ENCODE data around the gene TBC1D13.
A peak's percentile ranks its signal among the peaks of the same experiment; 100 is the strongest.

Gene TBC1D13

GRCh38 chr9:128818099-128818838, 31.2 kb downstream of the TBC1D13 start, which contains the start of gene ENDOG:
Gene ENDOG, plus strand, starts transcription at chr9:128818500. Its CDS starts 185 bp downstream, at chr9:128818685.
- H3F3A ChIP-seq (ENCODE audit: insufficient read depth), result no peaks in the 10 kb centered on the region
- no peaks in the 10 kb centered on the region for H3K9me3 ChIP-seq (ENCODE audit: insufficient read depth, low read length)
- H3K9ac ChIP-seq (ENCODE audit: low read length), result peak within 1 kb of the TSS; percentile 70
- peak within 1 kb of the TSS; percentile 88 for H2AFZ ChIP-seq (ENCODE audit: low read depth, low read length, severe bottlenecking)
- peak; percentile 86 for TF ChIP-seq CTCF (IDR thresholded peaks at IDR 0.05; ENCODE audit: insufficient read depth, low read length, poor library complexity, severe bottlenecking)
- no peak for TF ChIP-seq EZH2phosphoT487 (conservative IDR thresholded peaks at IDR 0.05; ENCODE audit: low read length)
- no peaks in the 10 kb centered on the region for H3K36me3 ChIP-seq (ENCODE audit: low read length)
- H3K27ac ChIP-seq (ENCODE audit: low read depth, low read length), result peak within 1 kb of the TSS; percentile 49
- peak within 1 kb of the TSS; percentile 59 for H3K4me2 ChIP-seq (ENCODE audit: low read depth, low read length, poor library complexity, severe bottlenecking)
- no peaks in the 10 kb centered on the region for H4K20me1 ChIP-seq (ENCODE audit: low read depth, low read length)
- H3K79me2 ChIP-seq (ENCODE audit: insufficient read depth, low read length), result no peaks in the 10 kb centered on the region
- H3K27me3 ChIP-seq (ENCODE audit: low read length), result no peaks in the 10 kb centered on the region
- no peaks in the 10 kb centered on the region for H3K9me2 ChIP-seq (replicated peaks; ENCODE audit: insufficient read depth, low read length)
- H3K4me3 ChIP-seq (ENCODE audit: insufficient read depth, low read length, poor library complexity, severe bottlenecking), result peak within 1 kb of the TSS; percentile 68

GRCh38 chr9:128818839-128819715, 32.0 kb downstream of the TBC1D13 start:
- no peaks in the 10 kb centered on the region for H3F3A ChIP-seq (ENCODE audit: insufficient read depth)
- no peaks in the 10 kb centered on the region for H3K36me3 ChIP-seq (ENCODE audit: low read length)
- peak overlapping the region; percentile 59 for H3K4me2 ChIP-seq (ENCODE audit: low read depth, low read length, poor library complexity, severe bottlenecking)
- no peaks in the 10 kb centered on the region for H3K79me2 ChIP-seq (ENCODE audit: insufficient read depth, low read length)
- H3K4me3 ChIP-seq (ENCODE audit: insufficient read depth, low read length, poor library complexity, severe bottlenecking), result peak overlapping the region; percentile 68
- no peaks in the 10 kb centered on the region for H3K9me3 ChIP-seq (ENCODE audit: insufficient read depth, low read length)
- peak overlapping the region; percentile 72 for H2AFZ ChIP-seq (ENCODE audit: low read depth, low read length, severe bottlenecking)
- peak overlapping the region; percentile 49 for H3K27ac ChIP-seq (ENCODE audit: low read depth, low read length)
- H4K20me1 ChIP-seq (ENCODE audit: low read depth, low read length), result no peaks in the 10 kb centered on the region
- peak overlapping the region; percentile 70 for H3K9ac ChIP-seq (ENCODE audit: low read length)
- no peaks in the 10 kb centered on the region for H3K27me3 ChIP-seq (ENCODE audit: low read length)
- H3K9me2 ChIP-seq (replicated peaks; ENCODE audit: insufficient read depth, low read length), result no peaks in the 10 kb centered on the region
- TF ChIP-seq EZH2phosphoT487 (conservative IDR thresholded peaks at IDR 0.05; ENCODE audit: low read length), result no peak
- no peak for TF ChIP-seq CTCF (IDR thresholded peaks at IDR 0.05; ENCODE audit: insufficient read depth, low read length, poor library complexity, severe bottlenecking)

- Histone ChIP-seq H3K4me2 (ENCODE audit: low read depth, low read length, poor library complexity, severe bottlenecking) (peak overlapping the region; percentile 59), H3K9me2 (replicated peaks; ENCODE audit: insufficient read depth, low read length) (no peaks in the 10 kb centered on the region), H3K27ac (ENCODE audit: low read depth, low read length) (no peak overlapping the region), H4K20me1 (ENCODE audit: low read depth, low read length) (no peaks in the 10 kb centered on the region), H3K36me3 (ENCODE audit: low read length) (no peaks in the 10 kb centered on the region), H2AFZ (ENCODE audit: low read depth, low read length, severe bottlenecking) (no peak overlapping the region), H3K9me3 (ENCODE audit: insufficient read depth, low read length) (no peaks in the 10 kb centered on the region), H3K27me3 (ENCODE audit: low read length) (no peaks in the 10 kb centered on the region), H3K9ac (ENCODE audit: low read length) (peak overlapping the region; percentile 70), H3F3A (ENCODE audit: insufficient read depth) (no peaks in the 10 kb centered on the region), H3K4me3 (ENCODE audit: insufficient read depth, low read length, poor library complexity, severe bottlenecking) (peak overlapping the region; percentile 68), H3K79me2 (ENCODE audit: insufficient read depth, low read length) (no peaks in the 10 kb centered on the region)
- TF ChIP-seq CTCF (IDR thresholded peaks at IDR 0.05; ENCODE audit: insufficient read depth, low read length, poor library complexity, severe bottlenecking), result no peak
- TF ChIP-seq EZH2phosphoT487 (conservative IDR thresholded peaks at IDR 0.05; ENCODE audit: low read length), result no peak
Measured at GRCh38 chr9:128819716-128820664, 32.9 kb downstream of the TBC1D13 start.

Measured in SU-DHL-6 (cell line).